ENCODE data around the gene PRPH. TPM values are rescaled to one million over a fixed set of nuclear protein-coding genes. Genes with fewer than 3 reads are reported as not detected.

PRPH gene
- 0.12 and 0.16 TPM in 2 replicates for total RNA-seq

GRCh38 chr12:49295082-49295936 is at the start of gene PRPH:
Gene PRPH, plus strand, starts transcription at chr12:49295147. Its CDS starts 54 bp downstream, at chr12:49295201.

GRCh38 chr12:49264873-49265792 is 29.8 kb upstream of the PRPH start, which contains the start of gene TUBA1C:
Gene TUBA1C, plus strand, starts transcription at chr12:49265082. Its CDS starts 100 bp downstream, at chr12:49265182.

GRCh38 chr12:49322708-49323523 is 28.0 kb downstream of the PRPH start, which contains the start of gene TROAP:
Gene TROAP, plus strand, starts transcription at chr12:49323255. Its CDS starts 354 bp downstream, at chr12:49323609.

GRCh38 chr12:49336645-49337584 is 42.0 kb downstream of the PRPH start, which contains the start of gene C1QL4:
Gene C1QL4, minus strand, starts transcription at chr12:49337188. Its CDS starts 711 bp downstream, at chr12:49336477.

GRCh38 chr12:49346659-49347310 is 51.8 kb downstream of the PRPH start, which contains the start of gene DNAJC22:
Gene DNAJC22, plus strand, starts transcription at chr12:49346888. Its CDS starts 1,985 bp downstream, at chr12:49348873.

Other genes with a start within 250 kb of the PRPH start
- 39.2 and 40.6 TPM in 2 replicates for gene KMT2D, start 234.4 kb upstream of the PRPH start, total RNA-seq
- gene RHEBL1, start 225.2 kb upstream of the PRPH start, total RNA-seq = 0.36 TPM in 1 of 2 replicates, not detected in the other
- not detected in 2 replicates for gene DHH, start 200.3 kb upstream of the PRPH start, total RNA-seq
- gene LMBR1L, start 184.3 kb upstream of the PRPH start, total RNA-seq = 22.5 and 36.3 TPM in 2 replicates
- 828 and 1,068 TPM in 2 replicates for gene TUBA1B, start 163.8 kb upstream of the PRPH start, total RNA-seq
- gene TUBA1A, start 106.1 kb upstream of the PRPH start, total RNA-seq = 803 and 1,028 TPM in 2 replicates
- 310 and 435 TPM in 2 replicates for gene TUBA1C, start 30.1 kb upstream of the PRPH start, total RNA-seq
- 1.8 and 3.6 TPM in 2 replicates for gene TROAP, start 28.1 kb downstream of the PRPH start, total RNA-seq
- gene C1QL4, start 42.0 kb downstream of the PRPH start, total RNA-seq = 0.12 TPM in 1 of 2 replicates, not detected in the other
- 0.32 and 1.1 TPM in 2 replicates for gene DNAJC22, start 51.7 kb downstream of the PRPH start, total RNA-seq
- gene SPATS2, start 72.3 kb downstream of the PRPH start, total RNA-seq = 15.8 and 23.4 TPM in 2 replicates
- 0.16 TPM in 1 of 2 replicates, not detected in the other for gene KCNH3, start 243.9 kb downstream of the PRPH start, total RNA-seq